K562 (cell line): Measurements from ENCODE around the gene ZNF529. TPM values are rescaled to one million over a fixed set of nuclear protein-coding genes. Genes with fewer than 3 reads are reported as not detected.
A peak's percentile ranks its signal among the peaks of the same experiment; 100 is the strongest.

Experiments
- AFF1 ChIP-seq, 2 experiments: fragments of 450-650 bp; IDR thresholded peaks; 2 replicates each; pipeline ENCODE4 v1.6.1; 2018; ENCODE audit warnings: mild to moderate bottlenecking in 2 of 2, low read depth in 1 of 2; ENCODE audit not compliant: partially characterized antibody in 2 of 2
- ELF2 ChIP-seq: fragments of 250-450 bp; sonication (Bioruptor Pico); IDR thresholded peaks from 2 replicates; pipeline ENCODE4 v1.5.0; 2021; ENCODE audit warnings: mild to moderate bottlenecking
- JUND ChIP-seq, 2 experiments: IDR thresholded peaks; 2 replicates in 1 of 2; 3 replicates in 1 of 2; pipeline ENCODE4 v1.6.1; 2011; ENCODE audit warnings: borderline replicate concordance in 2 of 2, low read depth in 2 of 2, low read length in 2 of 2, improper control_type of control experiment in 1 of 2, missing biosample characterization in 1 of 2, missing genetic modification characterization in 1 of 2, missing genetic modification reagents in 1 of 2
- KDM2B ChIP-seq: fragments of 250-450 bp; sonication (Bioruptor Pico); IDR thresholded peaks from 2 replicates; pipeline ENCODE4 v1.8.0; 2021; ENCODE audit warnings: mild to moderate bottlenecking, moderate library complexity
- KLF1 ChIP-seq: fragments of 450-650 bp; IDR thresholded peaks from 2 replicates; pipeline ENCODE4 v1.6.1; 2016; ENCODE audit warnings: missing genetic modification characterization, missing compliant biosample characterization
- MAZ ChIP-seq, 2 experiments: fragments of 450-650 bp in 1 of 2; sonication (generic) in 1 of 2; formaldehyde crosslinking; IDR thresholded peaks in 1 of 2; conservative IDR thresholded peaks in 1 of 2; 2 replicates each; pipeline versions ENCODE4 v1.4.0 to v1.5.0; 2020; ENCODE audit warnings: mild to moderate bottlenecking in 1 of 2, missing genetic modification reagents in 1 of 2
- MBD2 ChIP-seq: sonication (generic); IDR thresholded peaks from 2 replicates; pipeline ENCODE4 v1.6.1; 2016; ENCODE audit warnings: low read depth, borderline replicate concordance
- NFYB ChIP-seq: IDR thresholded peaks from 2 replicates; pipeline ENCODE4 v1.6.1; 2011; ENCODE audit warnings: mild to moderate bottlenecking, moderate library complexity; ENCODE audit not compliant: insufficient read length; ENCODE audit errors: extremely low read depth
- RBM17 ChIP-seq: fragments of 200-400 bp; formaldehyde crosslinking; IDR thresholded peaks from 2 replicates; pipeline ENCODE4 v1.6.1; 2017; ENCODE audit warnings: low read depth, mild to moderate bottlenecking, low read length, borderline replicate concordance
- ZBTB11 ChIP-seq, 3 experiments: fragments of 200-800 bp in 1 of 3; fragments of 250-450 bp in 1 of 3; fragments of 450-650 bp in 1 of 3; sonication (Bioruptor Pico) in 1 of 3; sonication (Bioruptor generic) in 1 of 3; formaldehyde crosslinking in 1 of 3; IDR thresholded peaks; 2 replicates each; pipeline versions ENCODE4 v1.6.1 to v1.8.0; 2016 to 2022; ENCODE audit warnings: mild to moderate bottlenecking in 2 of 3, missing genetic modification characterization in 2 of 3, missing compliant biosample characterization in 1 of 3, moderate library complexity in 1 of 3
- ZNF316 ChIP-seq: fragments of 450-650 bp; IDR thresholded peaks from 2 replicates; pipeline ENCODE4 v1.6.1; 2016
- ZNF583 ChIP-seq: fragments of 250-450 bp; sonication (Bioruptor Pico); IDR thresholded peaks from 2 replicates; pipeline ENCODE4 v1.4.0; 2020
- polyA plus RNA-seq, 8 experiments: library from polyadenylated mRNA; depleted of rRNA in 4 of 8; stranded (reverse) in 5 of 8; unstranded in 3 of 8; fragments of >200 nt; fragmentation: Nextera tagmentation in 2 of 8; fragmentation: Illumina TruSeq in 1 of 8; extraction: Ambion mirVana in 2 of 8; extraction: Trizol in 1 of 8; gene quantifications; 2 replicates each; pipeline versions ENCODE4 v1.2.1 to v1.2.3, GENCODE V29; 2011 to 2014; ENCODE audit warnings: inconsistent platforms in 1 of 8, missing spikeins in 1 of 8
- total RNA-seq, 7 experiments: library from RNA; depleted of rRNA in 6 of 7; stranded (reverse); fragments of >200 nt in 6 of 7; fragmentation: Illumina TruSeq in 2 of 7; extraction: Trizol in 2 of 7; gene quantifications; 2 replicates each; pipeline versions ENCODE4 v1.2.1 to v1.2.3, GENCODE V29; 2011 to 2021; ENCODE audit warnings: low replicate concordance in 1 of 7
- TF ChIP-seq, protein P1 (sequence below): fragments of 200-800 bp; sonication (Bioruptor generic); IDR thresholded peaks from 2 replicates; pipeline ENCODE4 v1.6.1; 2017; ENCODE audit warnings: missing genetic modification characterization, missing compliant biosample characterization

ZNF529 gene
- total and polyA plus RNA-seq, 9 of the 15 experiments (the other 6 are each of a cell fraction or from before 2014, with no cell fraction given) = 2.4 to 12.6 (median 6.3) TPM

GRCh38 chr19:36573020-36573894 is at the start of gene ZNF529 (continued):
- TF ChIP-seq AFF1 (IDR thresholded peaks at IDR 0.05; ENCODE audit: low read depth in 1 of 2, partially characterized antibody in 2 of 2) (peak in 1 of 2 experiments; percentile 88), KLF1 (tag) (no peak; the same call in 1 of the 2 replicates), JUND (IDR thresholded peaks at IDR 0.05; ENCODE audit: borderline replicate concordance, low read depth, low read length) (0 out of 2 replicates have a peak, but pooled peaks have one; percentile 36), JUND (tag; IDR thresholded peaks at IDR 0.05; ENCODE audit: borderline replicate concordance, low read depth, low read length) (peak; percentile 67; the same call in 2 of the 3 replicates), ZBTB11 (CRISPR knock-in tag; IDR thresholded peaks at IDR 0.05) (peak in 1 of 3 experiments; percentile 81; a peak in 2 of 6 replicates), RBM17 (no peak), ELF2 (CRISPR knock-in tag) (0 out of 2 replicates have a peak, but pooled peaks have one; percentile 55), ZNF583 (CRISPR knock-in tag) (no peak), NFYB (no peak), MBD2 (peak; percentile 87), KDM2B (peak; percentile 16; the same call in 1 of the 2 replicates), ZNF316 (peak; percentile 29; the same call in 1 of the 2 replicates), MAZ (CRISPR knock-in tag; conservative IDR thresholded peaks at IDR 0.05 in 1 of 2, IDR thresholded peaks at IDR 0.05 in 1 of 2) (peak; percentile 65 to 68; a peak in 3 of 4 replicates)
- TF ChIP-seq, protein P1, sequence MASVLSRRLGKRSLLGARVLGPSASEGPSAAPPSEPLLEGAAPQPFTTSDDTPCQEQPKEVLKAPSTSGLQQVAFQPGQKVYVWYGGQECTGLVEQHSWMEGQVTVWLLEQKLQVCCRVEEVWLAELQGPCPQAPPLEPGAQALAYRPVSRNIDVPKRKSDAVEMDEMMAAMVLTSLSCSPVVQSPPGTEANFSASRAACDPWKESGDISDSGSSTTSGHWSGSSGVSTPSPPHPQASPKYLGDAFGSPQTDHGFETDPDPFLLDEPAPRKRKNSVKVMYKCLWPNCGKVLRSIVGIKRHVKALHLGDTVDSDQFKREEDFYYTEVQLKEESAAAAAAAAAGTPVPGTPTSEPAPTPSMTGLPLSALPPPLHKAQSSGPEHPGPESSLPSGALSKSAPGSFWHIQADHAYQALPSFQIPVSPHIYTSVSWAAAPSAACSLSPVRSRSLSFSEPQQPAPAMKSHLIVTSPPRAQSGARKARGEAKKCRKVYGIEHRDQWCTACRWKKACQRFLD (CRISPR knock-in tag) = 0 out of 2 replicates have a peak, but pooled peaks have one; percentile 56
